Lower leg skin (tissue), 4 donors: ENCODE results near the gene ELL. TPM values are rescaled to one million over a fixed set of nuclear protein-coding genes. Genes with fewer than 3 reads are reported as not detected.

Source experiments
- DNase-seq, 2 donors: peaks; one replicate each; pipeline ENCODE4 v3.0.0-alpha.2; 2019; ENCODE audit warnings: low spot score in 2 of 2
- H3K4me3 ChIP-seq: fragments of 200-600 bp; sonication (generic); 2 replicates; pipeline ENCODE4 v1.5.1; 2017; ENCODE audit warnings: mild to moderate bottlenecking, low read depth; ENCODE audit not compliant: poor library complexity, severe bottlenecking
- POLR2A ChIP-seq, 2 donors: fragments of 450-650 bp; IDR thresholded peaks; one replicate each; pipeline ENCODE4 v1.6.1; 2016 to 2017; ENCODE audit warnings: antibody characterized with exemption in 2 of 2, mild to moderate bottlenecking in 1 of 2, moderate library complexity in 1 of 2
- WGBS, 2 donors: methylation state at CpG; one replicate each; pipeline ENCODE4 v1.1.5; 2018; 5-methylcytosine and 5-hydroxymethylcytosine counted together
- intact Hi-C: fragments of 100-400 bp; cut with DNase I; formaldehyde crosslinking; loops from one replicate; pipeline ENCODE4 v1.15.0; 2023; ENCODE audit warnings: low total_unique reads
- total RNA-seq, 4 donors: library from RNA; depleted of rRNA; stranded (reverse); fragments of >200 nt; gene quantifications; one replicate each; pipeline ENCODE4 v1.1.0, GENCODE V29; 2016
- TF ChIP-seq, protein P1 (sequence below), 3 donors: fragments of 450-650 bp; IDR thresholded peaks; one replicate each; pipeline ENCODE4 v1.5.1; 2016; ENCODE audit warnings: antibody characterized with exemption in 3 of 3, mild to moderate bottlenecking in 3 of 3, moderate library complexity in 2 of 3

Gene ELL
- total RNA-seq, 4 donors from 2014 or later, result 21.5 to 37.9 (median 24.8) TPM

DNA sequence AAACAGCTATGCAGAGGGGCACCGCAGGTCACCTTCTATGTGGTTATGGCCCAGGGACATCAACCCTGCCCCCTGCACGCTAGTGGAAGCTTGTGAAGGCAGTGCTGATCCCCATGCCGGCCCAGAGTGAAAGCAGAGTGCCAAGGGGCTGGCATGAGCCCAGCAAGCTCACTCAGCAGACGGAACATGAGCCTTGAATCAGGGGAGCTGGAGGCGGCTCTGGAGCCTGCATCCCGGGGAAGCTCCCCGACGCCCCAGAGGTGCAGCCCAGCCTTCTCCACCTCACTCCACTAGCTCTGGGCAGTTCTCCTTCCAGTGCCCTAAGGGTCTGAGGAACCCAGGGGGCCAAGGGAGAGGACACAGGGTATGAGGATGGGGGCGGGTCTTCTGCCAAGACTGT lies 64.9 kb downstream of the ELL start:
- WGBS, 2 donors, result 64% methylated on average over 3 to 9 of the region's 9 CpGs
- intact Hi-C loops, result loop anchor here (10.0 kb wide), 1 partner anchor 388 kb away; no protein-coding TSS in a partner anchor
- no peak overlapping the region for H3K4me3 ChIP-seq
- TF ChIP-seq, protein P1, sequence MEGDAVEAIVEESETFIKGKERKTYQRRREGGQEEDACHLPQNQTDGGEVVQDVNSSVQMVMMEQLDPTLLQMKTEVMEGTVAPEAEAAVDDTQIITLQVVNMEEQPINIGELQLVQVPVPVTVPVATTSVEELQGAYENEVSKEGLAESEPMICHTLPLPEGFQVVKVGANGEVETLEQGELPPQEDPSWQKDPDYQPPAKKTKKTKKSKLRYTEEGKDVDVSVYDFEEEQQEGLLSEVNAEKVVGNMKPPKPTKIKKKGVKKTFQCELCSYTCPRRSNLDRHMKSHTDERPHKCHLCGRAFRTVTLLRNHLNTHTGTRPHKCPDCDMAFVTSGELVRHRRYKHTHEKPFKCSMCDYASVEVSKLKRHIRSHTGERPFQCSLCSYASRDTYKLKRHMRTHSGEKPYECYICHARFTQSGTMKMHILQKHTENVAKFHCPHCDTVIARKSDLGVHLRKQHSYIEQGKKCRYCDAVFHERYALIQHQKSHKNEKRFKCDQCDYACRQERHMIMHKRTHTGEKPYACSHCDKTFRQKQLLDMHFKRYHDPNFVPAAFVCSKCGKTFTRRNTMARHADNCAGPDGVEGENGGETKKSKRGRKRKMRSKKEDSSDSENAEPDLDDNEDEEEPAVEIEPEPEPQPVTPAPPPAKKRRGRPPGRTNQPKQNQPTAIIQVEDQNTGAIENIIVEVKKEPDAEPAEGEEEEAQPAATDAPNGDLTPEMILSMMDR (IDR thresholded peaks at IDR 0.05), result no peak
- no peak for TF ChIP-seq POLR2A (IDR thresholded peaks at IDR 0.05)
- DNase-seq, result no peak

DNA sequence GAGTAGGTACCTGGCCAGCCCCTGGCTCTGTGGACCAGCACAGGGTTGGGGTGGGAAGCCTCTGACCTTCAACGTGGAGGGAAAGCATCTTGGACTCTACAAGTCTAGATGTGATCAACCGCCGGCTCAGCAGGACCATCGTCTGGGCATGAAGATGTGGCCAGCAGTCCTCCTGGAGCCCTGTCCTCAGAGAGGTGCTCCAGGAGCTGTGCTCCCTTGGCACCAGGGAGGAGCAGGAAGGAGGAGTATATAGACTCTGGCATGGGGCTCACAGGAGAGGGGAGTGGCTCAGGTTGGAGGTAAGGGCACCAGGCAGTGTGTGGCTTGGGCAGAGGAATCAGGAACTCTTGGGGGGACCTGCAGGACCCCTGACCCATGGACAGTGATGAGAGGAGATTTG lies 65.6 kb downstream of the ELL start:
- TF ChIP-seq, protein P1 (IDR thresholded peaks at IDR 0.05), result no peak
- no peak for TF ChIP-seq POLR2A (IDR thresholded peaks at IDR 0.05)
- intact Hi-C loops, result loop anchor here (10.0 kb wide), 1 partner anchor 389 kb away; no protein-coding TSS in a partner anchor
- 87 to 89% methylated on average over 4 of the region's 4 CpGs for WGBS, 2 donors
- H3K4me3 ChIP-seq, result no peak overlapping the region
- no peak for DNase-seq

DNA sequence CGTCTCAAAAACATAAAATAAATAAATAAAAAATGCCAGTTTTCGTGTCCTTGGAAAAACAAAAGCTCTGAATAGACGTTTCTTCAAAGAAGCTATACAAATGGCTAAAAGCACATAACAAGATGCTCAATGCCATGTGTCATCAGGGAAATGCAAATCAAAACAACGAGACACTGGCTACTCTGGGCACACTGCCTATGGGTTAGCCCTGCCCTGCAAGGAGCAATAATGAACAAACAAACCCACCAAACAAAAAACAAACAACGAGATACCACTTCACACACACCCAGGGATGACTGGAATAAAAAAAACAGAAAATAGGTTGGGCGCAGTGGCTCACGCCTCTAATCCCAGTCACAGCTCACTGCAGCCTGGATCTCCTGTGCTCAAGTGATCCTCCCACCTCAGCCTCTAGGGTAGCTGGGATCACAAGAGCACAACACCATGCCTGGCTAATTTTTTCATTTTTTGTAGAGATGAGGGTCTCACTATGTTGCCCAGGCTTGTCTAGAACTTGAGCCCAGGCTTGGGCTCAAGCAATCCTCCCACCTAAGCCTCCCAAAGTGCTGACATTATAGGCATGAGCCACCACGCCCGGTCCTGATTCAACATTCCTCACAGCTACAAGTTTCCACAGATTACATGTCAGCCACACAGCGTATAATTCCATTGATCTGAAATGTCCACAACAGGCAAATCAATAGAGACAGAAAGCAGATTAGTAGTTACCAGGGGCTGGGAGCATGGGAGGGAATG lies 68.4 kb downstream of the ELL start:
- DNase-seq, result no peak
- intact Hi-C loops, result loop anchor here (10.0 kb wide), 1 partner anchor 391 kb away; no protein-coding TSS in a partner anchor
- WGBS, 2 donors, result 66 to 74% methylated on average over 10 of the region's 10 CpGs
- no peak for TF ChIP-seq POLR2A (IDR thresholded peaks at IDR 0.05)
- TF ChIP-seq, protein P1 (IDR thresholded peaks at IDR 0.05), result no peak
- H3K4me3 ChIP-seq, result no peak overlapping the region

DNA sequence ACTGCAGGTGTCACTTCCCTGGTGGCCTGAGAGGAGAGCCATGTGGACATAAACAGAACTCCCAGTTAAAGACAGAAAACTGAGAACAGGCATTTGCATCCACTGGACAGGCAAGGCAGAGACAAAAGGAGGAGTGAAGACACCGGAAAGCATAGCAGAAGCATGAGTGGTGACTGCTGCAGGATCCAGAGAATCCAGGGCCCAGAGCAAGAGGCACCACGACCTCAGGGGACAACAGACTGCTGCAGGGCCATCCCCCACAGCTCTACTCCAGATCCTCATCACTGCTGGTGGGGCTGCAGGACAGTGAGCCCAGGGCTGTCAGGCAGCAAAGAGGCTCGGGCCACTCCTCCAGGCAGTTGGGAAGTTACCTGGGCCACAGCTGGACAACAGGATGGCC lies 69.5 kb downstream of the ELL start:
- TF ChIP-seq, protein P1 (IDR thresholded peaks at IDR 0.05), result no peak
- no peak for TF ChIP-seq POLR2A (IDR thresholded peaks at IDR 0.05)
- 81 to 88% methylated on average over 3 of the region's 3 CpGs for WGBS, 2 donors
- no peak overlapping the region for H3K4me3 ChIP-seq
- no peak for DNase-seq
- intact Hi-C loops, result loop anchor here (10.0 kb wide), 1 partner anchor 392 kb away; no protein-coding TSS in a partner anchor

DNA sequence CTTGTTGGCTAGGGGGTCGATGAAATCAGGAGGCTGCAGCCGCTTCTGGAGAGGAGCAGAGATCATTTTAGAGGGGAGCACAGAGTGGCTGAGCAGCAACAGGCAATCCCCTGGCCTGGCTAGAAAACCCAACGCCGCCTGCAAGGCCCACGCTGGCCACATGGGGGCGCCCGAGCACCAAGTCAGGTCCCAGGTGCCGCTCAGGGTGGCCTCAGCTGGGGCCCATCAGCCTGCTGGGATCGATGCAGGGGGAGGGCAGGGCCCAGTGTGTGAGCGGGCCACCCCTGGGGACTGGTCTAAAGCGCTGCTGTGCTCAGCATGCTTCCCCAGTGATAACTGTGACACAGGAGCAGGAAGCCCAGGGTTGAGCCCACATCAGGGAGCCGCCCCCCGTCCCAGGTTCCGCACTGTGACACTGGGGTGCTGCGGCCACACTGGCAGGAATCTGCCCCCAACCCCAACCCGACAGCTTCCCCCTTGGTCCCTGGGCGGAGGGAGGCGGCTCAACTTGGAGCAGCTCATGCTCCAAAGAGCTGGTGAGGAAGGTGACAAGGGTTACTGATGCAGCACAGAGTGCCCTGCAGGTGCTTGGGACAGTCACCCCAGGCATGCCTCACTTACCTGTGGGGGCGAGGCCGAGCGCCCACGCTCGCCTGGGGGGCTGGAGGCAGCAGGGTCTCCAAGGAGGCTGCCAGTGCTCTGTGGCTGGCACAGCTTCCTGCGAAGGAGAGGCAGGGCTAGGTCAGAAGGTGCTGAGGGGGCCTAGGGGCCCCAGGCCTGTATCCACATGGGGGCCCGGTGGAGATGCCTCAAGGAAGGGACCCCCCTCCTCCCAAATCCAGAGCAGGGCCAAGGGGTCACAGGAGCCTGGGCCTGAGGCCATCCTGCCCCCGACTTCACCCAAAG lies 70.7 kb downstream of the ELL start:
- intact Hi-C loops, result loop anchor here (10.0 kb wide), 1 partner anchor 394 kb away; no protein-coding TSS in a partner anchor
- H3K4me3 ChIP-seq, result no peak overlapping the region
- WGBS, 2 donors, result 43 to 45% methylated on average over 26 of the region's 26 CpGs
- TF ChIP-seq, protein P1 (IDR thresholded peaks at IDR 0.05), result peak in 2 of 3 donors; percentile 28 to 94
- TF ChIP-seq POLR2A (IDR thresholded peaks at IDR 0.05), result no peak
- DNase-seq, result peak; percentile 81 to 97
